Measurements from ENCODE around the gene ZNF469.

GRCh38 chr16:88375996-88376834 is 6.5 kb upstream of the ZNF469 start:
- TF ChIP-seq, protein P1, sequence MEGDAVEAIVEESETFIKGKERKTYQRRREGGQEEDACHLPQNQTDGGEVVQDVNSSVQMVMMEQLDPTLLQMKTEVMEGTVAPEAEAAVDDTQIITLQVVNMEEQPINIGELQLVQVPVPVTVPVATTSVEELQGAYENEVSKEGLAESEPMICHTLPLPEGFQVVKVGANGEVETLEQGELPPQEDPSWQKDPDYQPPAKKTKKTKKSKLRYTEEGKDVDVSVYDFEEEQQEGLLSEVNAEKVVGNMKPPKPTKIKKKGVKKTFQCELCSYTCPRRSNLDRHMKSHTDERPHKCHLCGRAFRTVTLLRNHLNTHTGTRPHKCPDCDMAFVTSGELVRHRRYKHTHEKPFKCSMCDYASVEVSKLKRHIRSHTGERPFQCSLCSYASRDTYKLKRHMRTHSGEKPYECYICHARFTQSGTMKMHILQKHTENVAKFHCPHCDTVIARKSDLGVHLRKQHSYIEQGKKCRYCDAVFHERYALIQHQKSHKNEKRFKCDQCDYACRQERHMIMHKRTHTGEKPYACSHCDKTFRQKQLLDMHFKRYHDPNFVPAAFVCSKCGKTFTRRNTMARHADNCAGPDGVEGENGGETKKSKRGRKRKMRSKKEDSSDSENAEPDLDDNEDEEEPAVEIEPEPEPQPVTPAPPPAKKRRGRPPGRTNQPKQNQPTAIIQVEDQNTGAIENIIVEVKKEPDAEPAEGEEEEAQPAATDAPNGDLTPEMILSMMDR (IDR thresholded peaks at IDR 0.05) = no peak
- TF ChIP-seq POLR2AphosphoS5 (IDR thresholded peaks at IDR 0.05) = no peak

All from transverse colon (tissue), 4 donors.